Measurements from ENCODE around the gene ITFG2. TPM values are rescaled to one million over a fixed set of nuclear protein-coding genes. Genes with fewer than 3 reads are reported as not detected.
A peak's percentile ranks its signal among the peaks of the same experiment; 100 is the strongest.

ITFG2 gene
- total RNA-seq, 2 experiments from 2014 or later, result 66.2 to 66.8 TPM

GRCh38 chr12:2826721-2827515 lies 14.4 kb downstream of the ITFG2 start:
- H3K27ac Mint-ChIP-seq, result peak overlapping the region; percentile 53
- H3K4me3 Mint-ChIP-seq, result no peak overlapping the region
- H3K36me3 Mint-ChIP-seq, result peaks cover 6% of the 10 kb centered on the region

GRCh38 chr12:2829275-2829674 lies 16.8 kb downstream of the ITFG2 start:
- H3K36me3 Mint-ChIP-seq, result peaks cover 3% of the 10 kb centered on the region
- no peaks in the 10 kb centered on the region for H3K9me3 Mint-ChIP-seq
- POLR2A ChIA-PET, result no interaction called here
- no peak overlapping the region for H3K27ac Mint-ChIP-seq
- H3K4me1 Mint-ChIP-seq, result no peaks in the 10 kb centered on the region
- H3K27me3 Mint-ChIP-seq, result no peaks in the 10 kb centered on the region
- no peak for DNase-seq
- no peak for ATAC-seq (ENCODE audit: low read depth)
- H3K4me3 Mint-ChIP-seq, result no peak overlapping the region

More at GRCh38 chr12:2826721-2827515, 14.4 kb downstream of the ITFG2 start:
- no peaks in the 10 kb centered on the region for H3K4me1 Mint-ChIP-seq
- POLR2A ChIA-PET, result no interaction called here
- ATAC-seq (ENCODE audit: low read depth) (no peak), DNase-seq (no peak)
- no peaks in the 10 kb centered on the region for H3K27me3 Mint-ChIP-seq
- no peaks in the 10 kb centered on the region for H3K9me3 Mint-ChIP-seq

- no peak overlapping the region for H3K4me3 Mint-ChIP-seq
- H3K27me3 Mint-ChIP-seq, result no peaks in the 10 kb centered on the region
- H3K27ac Mint-ChIP-seq, result no peak overlapping the region
- POLR2A ChIA-PET, result no interaction called here
- no peaks in the 10 kb centered on the region for H3K4me1 Mint-ChIP-seq
- ATAC-seq (ENCODE audit: low read depth) (no peak), DNase-seq (no peak)
- no peaks in the 10 kb centered on the region for H3K9me3 Mint-ChIP-seq
- peaks cover 3% of the 10 kb centered on the region for H3K36me3 Mint-ChIP-seq
Measured at GRCh38 chr12:2832550-2833127, 20.2 kb downstream of the ITFG2 start.

GRCh38 chr12:2833327-2833726 lies 20.9 kb downstream of the ITFG2 start:
- Mint-ChIP-seq H3K4me3 (no peak overlapping the region), H3K9me3 (no peaks in the 10 kb centered on the region), H3K27ac (no peak overlapping the region), H3K27me3 (no peaks in the 10 kb centered on the region), H3K36me3 (peaks cover 3% of the 10 kb centered on the region), H3K4me1 (no peaks in the 10 kb centered on the region)
- POLR2A ChIA-PET, result no interaction called here
- DNase-seq (no peak), ATAC-seq (ENCODE audit: low read depth) (no peak)

GRCh38 chr12:2833810-2834209 lies 21.3 kb downstream of the ITFG2 start:
- POLR2A ChIA-PET, result no interaction called here

GRCh38 chr12:2834581-2835491 lies 22.4 kb downstream of the ITFG2 start, which contains the start of gene NRIP2:
NRIP2 (minus strand) TSS chr12:2835035; CDS start chr12:2834983, 52 bp downstream.
- no peak within 1 kb of the TSS for H3K27ac Mint-ChIP-seq
- H3K4me1 Mint-ChIP-seq, result peaks cover 2% of the 10 kb centered on the region
- H3K4me3 Mint-ChIP-seq, result no peak within 1 kb of the TSS
- H3K9me3 Mint-ChIP-seq, result no peaks in the 10 kb centered on the region
- POLR2A ChIA-PET, result no interaction called here
- H3K27me3 Mint-ChIP-seq, result no peaks in the 10 kb centered on the region
- peaks cover 8% of the 10 kb centered on the region for H3K36me3 Mint-ChIP-seq
- ATAC-seq (ENCODE audit: low read depth) (no peak), DNase-seq (no peak)

More at GRCh38 chr12:2833810-2834209, 21.3 kb downstream of the ITFG2 start:
- Mint-ChIP-seq H3K27ac (no peak overlapping the region), H3K9me3 (no peaks in the 10 kb centered on the region), H3K27me3 (no peaks in the 10 kb centered on the region), H3K36me3 (peaks cover 3% of the 10 kb centered on the region), H3K4me1 (no peaks in the 10 kb centered on the region), H3K4me3 (no peak overlapping the region)
- DNase-seq (no peak), ATAC-seq (ENCODE audit: low read depth) (no peak)

- DNase-seq (no peak), ATAC-seq (ENCODE audit: low read depth) (no peak)
- Mint-ChIP-seq H3K4me1 (peaks cover 2% of the 10 kb centered on the region), H3K36me3 (peaks cover 8% of the 10 kb centered on the region), H3K27me3 (no peaks in the 10 kb centered on the region), H3K4me3 (no peak overlapping the region), H3K9me3 (no peaks in the 10 kb centered on the region), H3K27ac (no peak overlapping the region)
- POLR2A ChIA-PET, result no interaction called here
Measured at GRCh38 chr12:2835691-2836403, 23.4 kb downstream of the ITFG2 start.

GRCh38 chr12:2836574-2836973 lies 24.1 kb downstream of the ITFG2 start:
- H3K27me3 Mint-ChIP-seq, result no peaks in the 10 kb centered on the region
- H3K9me3 Mint-ChIP-seq, result no peaks in the 10 kb centered on the region
- peaks cover 8% of the 10 kb centered on the region for H3K36me3 Mint-ChIP-seq
- no peak overlapping the region for H3K27ac Mint-ChIP-seq
- no peak overlapping the region for H3K4me3 Mint-ChIP-seq
- POLR2A ChIA-PET, result no interaction called here
- H3K4me1 Mint-ChIP-seq, result peaks cover 2% of the 10 kb centered on the region
- no peak for ATAC-seq (ENCODE audit: low read depth)
- no peak for DNase-seq

GRCh38 chr12:2841056-2841650 lies 28.7 kb downstream of the ITFG2 start:
- no peaks in the 10 kb centered on the region for H3K27me3 Mint-ChIP-seq
- no peaks in the 10 kb centered on the region for H3K9me3 Mint-ChIP-seq
- POLR2A ChIA-PET, result no interaction called here
- DNase-seq, result no peak
- H3K4me1 Mint-ChIP-seq, result peaks cover 2% of the 10 kb centered on the region
- H3K36me3 Mint-ChIP-seq, result peaks cover 10% of the 10 kb centered on the region
- ATAC-seq (ENCODE audit: low read depth), result no peak
- H3K27ac Mint-ChIP-seq, result no peak overlapping the region
- no peak overlapping the region for H3K4me3 Mint-ChIP-seq

- POLR2A ChIA-PET, result no interaction called here
Measured at GRCh38 chr12:2842948-2843347, 30.5 kb downstream of the ITFG2 start.

GRCh38 chr12:2844786-2845185 lies 32.3 kb downstream of the ITFG2 start:
- POLR2A ChIA-PET, result no interaction called here
- H3K9me3 Mint-ChIP-seq, result no peaks in the 10 kb centered on the region
- peaks cover 2% of the 10 kb centered on the region for H3K36me3 Mint-ChIP-seq
- DNase-seq, result no peak
- no peak overlapping the region for H3K4me3 Mint-ChIP-seq
- no peaks in the 10 kb centered on the region for H3K27me3 Mint-ChIP-seq
- H3K4me1 Mint-ChIP-seq, result no peaks in the 10 kb centered on the region
- no peak overlapping the region for H3K27ac Mint-ChIP-seq
- ATAC-seq (ENCODE audit: low read depth), result no peak

More at GRCh38 chr12:2842948-2843347, 30.5 kb downstream of the ITFG2 start:
- Mint-ChIP-seq H3K9me3 (no peaks in the 10 kb centered on the region), H3K36me3 (peaks cover 6% of the 10 kb centered on the region), H3K4me3 (no peak overlapping the region), H3K27ac (no peak overlapping the region), H3K27me3 (no peaks in the 10 kb centered on the region), H3K4me1 (peaks cover 2% of the 10 kb centered on the region)
- DNase-seq, result no peak
- ATAC-seq (ENCODE audit: low read depth), result no peak

GRCh38 chr12:2845280-2845679 lies 32.8 kb downstream of the ITFG2 start:
- peaks cover 2% of the 10 kb centered on the region for H3K36me3 Mint-ChIP-seq
- H3K27ac Mint-ChIP-seq, result no peak overlapping the region
- POLR2A ChIA-PET, result no interaction called here

More at GRCh38 chr12:2845280-2845679, 32.8 kb downstream of the ITFG2 start:
- Mint-ChIP-seq H3K9me3 (no peaks in the 10 kb centered on the region), H3K27me3 (no peaks in the 10 kb centered on the region), H3K4me1 (no peaks in the 10 kb centered on the region), H3K4me3 (no peak overlapping the region)
- ATAC-seq (ENCODE audit: low read depth) (no peak), DNase-seq (no peak)

Data from activated naive CD8-positive, alpha-beta T cell treated with anti-CD3 and anti-CD28 coated beads, Interleukin-2, amount 10 ng/mL, durations not matched to agents 7 days and 5 days (primary cell).